ENCODE data around the gene ZSWIM1.

DNA sequence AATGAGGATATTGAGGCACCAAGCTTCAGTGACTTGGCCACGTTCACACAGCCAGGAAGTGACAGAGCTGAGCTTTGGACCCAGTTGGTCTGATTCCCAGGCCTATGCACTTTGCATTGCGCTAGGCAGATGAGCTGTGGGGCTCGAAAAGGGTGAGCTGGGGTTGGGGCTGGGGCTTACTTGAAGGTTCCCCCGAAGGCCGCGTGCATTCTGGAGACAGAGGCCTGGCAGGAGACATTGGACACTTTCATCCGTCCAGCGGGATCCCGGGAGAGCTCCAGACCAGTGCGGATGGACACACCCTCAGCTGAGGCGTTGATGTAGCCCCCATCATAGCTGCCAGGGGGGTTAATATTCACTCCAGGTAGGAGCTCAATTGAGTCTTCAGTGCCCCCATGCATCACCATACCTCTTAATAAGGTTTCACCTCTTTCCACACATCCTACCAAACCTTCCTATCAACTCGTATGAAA is 28.3 kb downstream of the ZSWIM1 start:
- TF ChIP-seq, protein P1, sequence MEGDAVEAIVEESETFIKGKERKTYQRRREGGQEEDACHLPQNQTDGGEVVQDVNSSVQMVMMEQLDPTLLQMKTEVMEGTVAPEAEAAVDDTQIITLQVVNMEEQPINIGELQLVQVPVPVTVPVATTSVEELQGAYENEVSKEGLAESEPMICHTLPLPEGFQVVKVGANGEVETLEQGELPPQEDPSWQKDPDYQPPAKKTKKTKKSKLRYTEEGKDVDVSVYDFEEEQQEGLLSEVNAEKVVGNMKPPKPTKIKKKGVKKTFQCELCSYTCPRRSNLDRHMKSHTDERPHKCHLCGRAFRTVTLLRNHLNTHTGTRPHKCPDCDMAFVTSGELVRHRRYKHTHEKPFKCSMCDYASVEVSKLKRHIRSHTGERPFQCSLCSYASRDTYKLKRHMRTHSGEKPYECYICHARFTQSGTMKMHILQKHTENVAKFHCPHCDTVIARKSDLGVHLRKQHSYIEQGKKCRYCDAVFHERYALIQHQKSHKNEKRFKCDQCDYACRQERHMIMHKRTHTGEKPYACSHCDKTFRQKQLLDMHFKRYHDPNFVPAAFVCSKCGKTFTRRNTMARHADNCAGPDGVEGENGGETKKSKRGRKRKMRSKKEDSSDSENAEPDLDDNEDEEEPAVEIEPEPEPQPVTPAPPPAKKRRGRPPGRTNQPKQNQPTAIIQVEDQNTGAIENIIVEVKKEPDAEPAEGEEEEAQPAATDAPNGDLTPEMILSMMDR (IDR thresholded peaks at IDR 0.05 in 2 of 3, conservative IDR thresholded peaks at IDR 0.05 in 1 of 3; ENCODE audit: control insufficient read depth in 2 of 3, extremely low read depth in 1 of 3, insufficient read depth in 1 of 3, low read depth in 3 of 3, low read length in 3 of 3): no peak
- TF ChIP-seq, protein P2, sequence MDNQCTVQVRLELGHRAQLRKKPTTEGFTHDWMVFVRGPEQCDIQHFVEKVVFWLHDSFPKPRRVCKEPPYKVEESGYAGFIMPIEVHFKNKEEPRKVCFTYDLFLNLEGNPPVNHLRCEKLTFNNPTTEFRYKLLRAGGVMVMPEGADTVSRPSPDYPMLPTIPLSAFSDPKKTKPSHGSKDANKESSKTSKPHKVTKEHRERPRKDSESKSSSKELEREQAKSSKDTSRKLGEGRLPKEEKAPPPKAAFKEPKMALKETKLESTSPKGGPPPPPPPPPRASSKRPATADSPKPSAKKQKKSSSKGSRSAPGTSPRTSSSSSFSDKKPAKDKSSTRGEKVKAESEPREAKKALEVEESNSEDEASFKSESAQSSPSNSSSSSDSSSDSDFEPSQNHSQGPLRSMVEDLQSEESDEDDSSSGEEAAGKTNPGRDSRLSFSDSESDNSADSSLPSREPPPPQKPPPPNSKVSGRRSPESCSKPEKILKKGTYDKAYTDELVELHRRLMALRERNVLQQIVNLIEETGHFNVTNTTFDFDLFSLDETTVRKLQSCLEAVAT (IDR thresholded peaks at IDR 0.05): no peak
- TF ChIP-seq CREB1 (IDR thresholded peaks at IDR 0.05; ENCODE audit: low read depth) (no peak), PML (IDR thresholded peaks at IDR 0.05; ENCODE audit: low read length) (no peak), RB1 (IDR thresholded peaks at IDR 0.05; ENCODE audit: borderline replicate concordance) (no peak), RAD21 (IDR thresholded peaks at IDR 0.05; ENCODE audit: insufficient read depth, low read depth, low read length) (no peak), MTA3 (IDR thresholded peaks at IDR 0.05; ENCODE audit: borderline replicate concordance, low read length) (no peak), IRF4 (IDR thresholded peaks at IDR 0.05; ENCODE audit: low read depth, low read length) (no peak), SPI1 (IDR thresholded peaks at IDR 0.05; ENCODE audit: borderline replicate concordance, insufficient read depth, low read depth, low read length) (no peak), EP300 (IDR thresholded peaks at IDR 0.05; ENCODE audit: borderline replicate concordance in 1 of 2, control insufficient read depth in 1 of 2, low read depth in 2 of 2, low read length in 2 of 2) (no peak), POU2F2 (IDR thresholded peaks at IDR 0.05; ENCODE audit: borderline replicate concordance, low read depth, low read length) (no peak), FOXM1 (IDR thresholded peaks at IDR 0.05; ENCODE audit: low read depth, low read length) (no peak), ASH2L (IDR thresholded peaks at IDR 0.05; ENCODE audit: borderline replicate concordance, low read depth) (no peak)

Data from GM12878 (cell line).